Measurements from ENCODE around the gene PDCD1.

Gene PDCD1

GRCh38 chr2:241895427-241895711, 36.7 kb upstream of the PDCD1 start:
- no peak for FAIRE-seq

GRCh38 chr2:241894681-241895426, 36.2 kb upstream of the PDCD1 start:
- FAIRE-seq: no peak

GRCh38 chr2:241894056-241894641, 35.5 kb upstream of the PDCD1 start:
- no peak for FAIRE-seq

- FAIRE-seq: no peak
These were observed 34.6 kb upstream of the PDCD1 start for GRCh38 chr2:241893265-241893664.

GRCh38 chr2:241892299-241893137, 33.8 kb upstream of the PDCD1 start:
- FAIRE-seq: no peak

- FAIRE-seq: no peak
These were observed 33.2 kb upstream of the PDCD1 start for GRCh38 chr2:241891988-241892298.

GRCh38 chr2:241891315-241891987, 32.8 kb upstream of the PDCD1 start:
- FAIRE-seq: no peak

GRCh38 chr2:241890524-241891235, 32.0 kb upstream of the PDCD1 start:
- no peak for FAIRE-seq

GRCh38 chr2:241888641-241889040, 29.9 kb upstream of the PDCD1 start:
- FAIRE-seq: no peak

- FAIRE-seq: no peak
These were observed 29.3 kb upstream of the PDCD1 start for GRCh38 chr2:241887806-241888522.

- no peak for FAIRE-seq
These were observed 28.2 kb upstream of the PDCD1 start for GRCh38 chr2:241886840-241887447.

GRCh38 chr2:241885946-241886643, 27.4 kb upstream of the PDCD1 start:
- no peak for FAIRE-seq

- no peak for FAIRE-seq
These were observed 26.7 kb upstream of the PDCD1 start for GRCh38 chr2:241885291-241885945.

- FAIRE-seq: no peak
These were observed 26.2 kb upstream of the PDCD1 start for GRCh38 chr2:241884951-241885290.

- no peak for FAIRE-seq
These were observed 23.5 kb upstream of the PDCD1 start for GRCh38 chr2:241882091-241882625.

GRCh38 chr2:241880311-241881073, 21.8 kb upstream of the PDCD1 start:
- FAIRE-seq: no peak

GRCh38 chr2:241879326-241879725, 20.6 kb upstream of the PDCD1 start:
- FAIRE-seq: no peak

- FAIRE-seq: no peak
These were observed 19.6 kb upstream of the PDCD1 start for GRCh38 chr2:241877989-241878970.

Measured in A204.1 (cell line).